NCI-H1417 treated with DMSO at 0.1 percent for 48 hours (cell line): Measurements from ENCODE around the gene DPY19L2.
"Not testable (repeated sequence)": the region's sequence is repeated elsewhere in the genome, so short reads cannot be mapped to it uniquely, and the experiment has no call there.

Source experiments
- DNase-seq: peaks from one replicate; lab custom pipeline; 2025; lab: John Stamatoyannopoulos, UW

The DPY19L2 gene

GRCh38 chr12:63668028-63668799 is at the start of gene DPY19L2:
DPY19L2 (minus strand) TSS chr12:63668493; CDS start chr12:63668393, 100 bp downstream.
- DNase-seq: peak; percentile 71

GRCh38 chr12:63716891-63717290 is 48.6 kb upstream of the DPY19L2 start:
- DNase-seq: not testable (repeated sequence)

DNA sequence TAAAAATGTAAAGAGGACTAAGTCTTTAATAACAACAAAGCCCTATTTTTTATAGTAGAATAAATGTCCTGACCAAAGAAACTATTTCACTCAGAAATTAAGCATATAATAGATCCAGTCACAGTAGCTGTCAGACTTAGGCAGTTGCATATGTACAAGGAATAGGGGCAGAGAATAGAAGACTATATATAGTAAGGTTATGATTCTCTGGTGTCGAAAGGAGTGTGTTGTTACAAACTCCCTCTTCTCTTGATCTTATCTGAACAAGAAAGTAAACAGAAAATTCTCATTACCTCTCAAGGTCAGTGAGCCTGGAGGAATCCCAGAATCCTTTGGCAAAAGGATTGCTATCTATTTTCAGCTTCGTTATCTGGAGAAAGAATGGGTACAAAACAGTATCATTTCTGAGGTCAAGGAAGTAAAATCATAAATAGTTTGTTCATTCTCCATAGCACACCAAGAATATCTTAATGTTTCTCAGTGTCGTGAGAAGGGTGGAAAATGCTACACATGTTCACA is 46.9 kb upstream of the DPY19L2 start:
- DNase-seq: not testable (repeated sequence)

DNA sequence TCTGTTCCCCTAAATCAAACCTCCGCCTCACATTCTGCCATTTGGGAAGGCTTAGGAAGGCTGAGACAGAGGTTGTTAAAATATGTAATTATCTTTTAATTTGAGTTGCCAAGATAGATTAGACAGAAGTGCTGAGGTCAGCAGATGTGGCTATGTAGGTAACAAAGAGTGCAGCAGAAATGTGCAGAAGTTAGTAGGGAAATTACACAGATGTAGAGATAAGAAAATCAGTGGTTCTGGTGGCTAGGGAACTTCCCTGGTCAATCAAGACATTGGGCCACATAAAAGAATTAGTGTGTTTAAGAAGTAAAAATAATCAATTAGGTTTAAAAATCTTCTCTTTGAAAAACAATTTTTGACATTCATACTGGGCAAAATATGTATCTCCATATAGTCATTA is 46.1 kb upstream of the DPY19L2 start:
- DNase-seq: not testable (repeated sequence)

- DNase-seq: not testable (repeated sequence)
Measured at GRCh38 chr12:63713681-63714075, 45.4 kb upstream of the DPY19L2 start.

DNA sequence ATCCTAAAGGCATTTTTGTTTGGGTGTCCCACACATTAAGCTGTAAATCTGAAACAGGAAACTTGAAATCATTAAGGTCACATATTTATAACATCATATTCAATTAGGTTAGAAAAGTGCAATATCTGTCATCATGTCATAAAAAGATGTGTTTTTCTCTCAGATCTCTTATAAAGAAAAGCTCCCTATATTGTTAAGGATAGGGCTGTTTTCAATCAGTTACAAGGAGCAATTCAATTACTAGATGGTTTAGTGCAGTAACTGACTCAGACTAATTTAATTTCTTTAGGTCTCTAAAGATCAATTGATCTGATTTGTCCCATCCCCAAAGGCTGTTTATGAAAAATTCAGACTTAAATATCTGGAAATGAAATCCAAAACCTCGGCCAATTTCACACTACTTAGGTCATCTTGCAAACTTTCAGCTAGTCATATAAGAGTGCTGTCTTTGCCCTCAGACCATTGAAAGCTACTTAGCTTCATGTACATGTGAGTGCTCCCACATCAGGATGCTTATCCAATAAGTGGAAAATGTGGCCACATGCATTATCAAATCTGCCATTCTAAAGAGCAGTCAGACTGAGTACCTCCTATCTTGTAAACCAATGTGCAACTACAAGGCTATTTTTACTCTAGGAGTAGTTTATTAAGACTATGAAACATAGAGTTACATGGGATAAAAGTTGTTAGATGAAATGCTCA is 44.8 kb upstream of the DPY19L2 start:
- not testable (repeated sequence) for DNase-seq

GRCh38 chr12:63712376-63712974 is 44.2 kb upstream of the DPY19L2 start:
- DNase-seq: not testable (repeated sequence)

DNA sequence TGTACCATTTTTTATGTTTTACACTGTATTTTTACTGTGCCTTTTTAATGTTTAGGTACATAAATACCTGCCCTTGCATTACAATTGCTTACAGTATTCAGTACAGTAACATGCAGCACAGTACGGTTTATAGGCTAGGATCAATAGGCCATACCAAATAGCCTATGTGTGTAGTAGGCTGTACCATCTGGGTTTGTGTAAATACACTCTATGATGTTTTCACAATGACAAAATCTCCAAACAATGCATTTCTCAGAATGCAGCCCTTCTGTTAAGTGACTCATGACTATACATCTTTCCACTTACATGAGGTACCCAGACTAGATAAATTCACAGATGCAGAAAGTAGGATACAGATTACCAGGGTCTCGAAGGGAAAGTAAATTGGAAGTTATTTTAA is 43.0 kb upstream of the DPY19L2 start:
- DNase-seq: not testable (repeated sequence)

DNA sequence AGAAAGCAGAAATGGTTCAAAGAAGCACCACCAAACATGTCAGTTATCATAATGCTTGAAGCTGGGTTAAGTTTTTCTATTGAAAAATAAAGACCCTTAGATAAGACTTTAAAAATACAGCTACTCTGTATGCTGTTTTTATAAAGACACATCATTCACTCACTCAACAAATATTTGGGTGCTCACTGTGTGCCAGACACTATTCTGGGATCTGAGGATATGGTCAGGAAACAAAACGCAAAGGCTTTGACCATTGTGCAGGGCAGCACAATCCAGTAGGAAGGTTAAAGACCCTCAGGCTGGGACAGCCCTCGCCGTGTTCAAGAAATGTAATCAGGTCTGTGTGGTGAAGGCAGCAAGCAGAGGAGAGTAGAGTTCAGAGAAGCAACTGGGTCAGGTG is 38.0 kb upstream of the DPY19L2 start:
- no peak for DNase-seq

GRCh38 chr12:63699678-63700382 is 31.5 kb upstream of the DPY19L2 start:
- not testable (repeated sequence) for DNase-seq

- not testable (repeated sequence) for DNase-seq
Measured at GRCh38 chr12:63699011-63699410, 30.7 kb upstream of the DPY19L2 start.

GRCh38 chr12:63690837-63691236 is 22.5 kb upstream of the DPY19L2 start:
- not testable (repeated sequence) for DNase-seq

DNA sequence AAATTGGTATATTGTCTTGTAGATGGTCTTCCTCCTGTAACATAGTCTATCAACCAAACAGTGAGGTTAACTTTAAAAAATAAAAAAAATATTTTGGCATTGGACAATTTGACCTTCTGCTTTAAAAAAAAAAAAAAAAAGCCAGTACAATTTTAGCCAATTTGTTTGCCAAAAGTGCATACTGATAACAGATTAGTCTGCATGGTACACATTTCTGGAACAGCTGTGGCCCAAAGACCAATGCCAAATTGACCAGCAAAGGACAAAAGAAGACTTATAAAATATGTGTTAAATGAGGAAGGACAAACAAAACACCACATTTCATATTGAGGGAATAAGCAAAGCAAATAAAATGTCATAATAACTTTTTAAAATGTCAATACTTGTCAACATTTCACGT is 20.8 kb upstream of the DPY19L2 start:
- DNase-seq: not testable (repeated sequence)

DNA sequence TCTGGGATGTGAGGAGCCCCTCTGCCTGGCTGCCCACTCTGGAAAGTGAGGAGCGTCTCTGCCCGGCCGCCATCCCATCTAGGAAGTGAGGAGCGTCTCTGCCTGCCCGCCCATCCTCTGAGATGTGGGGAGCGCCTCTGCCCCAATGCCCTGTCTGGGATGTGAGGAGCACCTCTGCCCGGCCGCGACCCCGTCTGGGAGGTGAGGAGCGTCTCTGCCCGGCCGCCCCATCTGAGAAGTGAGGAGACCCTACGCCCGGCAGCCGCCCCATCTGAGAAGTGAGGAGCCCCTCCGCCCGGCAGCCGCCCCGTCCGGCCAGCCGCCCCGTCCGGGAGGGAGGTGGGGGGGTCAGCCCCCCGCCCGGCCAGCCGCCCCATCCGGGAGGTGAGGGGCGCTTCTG is 18.3 kb upstream of the DPY19L2 start:
- DNase-seq: not testable (repeated sequence)

GRCh38 chr12:63685789-63686188 is 17.5 kb upstream of the DPY19L2 start:
- DNase-seq: not testable (repeated sequence)

DNA sequence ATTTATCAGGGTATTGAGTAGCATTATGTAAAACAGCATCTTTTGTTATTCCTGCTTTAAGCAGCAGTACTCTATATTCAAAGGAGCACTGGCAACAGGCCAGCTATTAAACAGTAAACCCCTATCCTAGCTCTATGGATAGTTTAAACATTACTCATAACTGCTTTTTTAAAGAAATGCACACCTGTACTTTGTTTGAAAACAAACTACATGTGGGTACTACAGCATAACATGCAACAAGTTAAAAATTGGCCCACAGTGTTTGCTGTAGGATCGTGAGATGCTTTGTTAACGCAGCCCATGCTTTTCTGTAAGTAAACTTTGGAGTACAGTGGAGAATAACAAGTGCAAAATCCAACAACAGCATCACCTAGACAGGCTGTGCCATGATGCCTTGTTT is 14.3 kb upstream of the DPY19L2 start:
- DNase-seq: not testable (repeated sequence)

- DNase-seq: not testable (repeated sequence)
Measured at GRCh38 chr12:63680758-63681157, 12.5 kb upstream of the DPY19L2 start.

- DNase-seq: not testable (repeated sequence)
Measured at GRCh38 chr12:63672550-63672949, 4.3 kb upstream of the DPY19L2 start.

DNA sequence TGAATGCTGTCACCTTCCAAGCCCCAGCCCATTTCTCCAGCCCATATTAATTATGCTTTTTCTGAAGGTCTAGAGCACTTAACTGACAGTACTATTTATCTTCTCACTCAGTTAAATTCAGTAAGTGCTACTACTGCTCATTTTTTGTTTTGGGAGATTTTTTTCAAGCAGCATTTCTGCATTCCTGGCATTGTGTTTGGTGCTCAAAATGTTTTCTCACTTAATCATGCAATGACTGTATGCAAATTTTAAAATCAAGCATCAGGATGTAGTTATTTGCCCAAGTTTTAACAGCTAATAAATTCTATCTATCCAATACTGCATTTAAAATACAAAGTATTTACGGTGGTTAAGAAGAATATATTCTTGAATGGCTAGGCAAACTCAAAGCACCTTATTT is 1.6 kb upstream of the DPY19L2 start:
- not testable (repeated sequence) for DNase-seq

GRCh38 chr12:63669427-63669826 is 1.1 kb upstream of the DPY19L2 start:
- not testable (repeated sequence) for DNase-seq

GRCh38 chr12:63668800-63669365 is 590 bp upstream of the DPY19L2 start:
- DNase-seq: not testable (repeated sequence)
